MM.1S (cell line): ENCODE results near the gene TSSC4.

ENCODE experiments used
- DNase-seq: peaks from one replicate; pipeline ENCODE4 v3.0.0-alpha.2; 2015
- H2AFZ ChIP-seq: fragments of 300-600 bp; sonication (generic); 2 replicates; pipeline ENCODE4 v1.6.0; 2016; ENCODE audit warnings: antibody characterized with exemption, low read length
- H3F3A ChIP-seq: fragments of 300-600 bp; sonication (generic); 2 replicates; pipeline ENCODE4 v1.6.1; 2016; ENCODE audit warnings: mild to moderate bottlenecking, antibody characterized with exemption, low read length, moderate library complexity, mixed read lengths; ENCODE audit not compliant: insufficient read depth
- H3K27ac ChIP-seq: fragments of 300-600 bp; sonication (generic); 2 replicates; pipeline ENCODE4 v1.5.1; 2016; ENCODE audit warnings: mild to moderate bottlenecking, low read length
- H3K27me3 ChIP-seq: fragments of 300-600 bp; sonication (generic); replicated peaks from 2 replicates; pipeline ENCODE4 v1.6.0; 2016; ENCODE audit warnings: low read length; ENCODE audit not compliant: insufficient read depth
- H3K36me3 ChIP-seq: fragments of 300-600 bp; sonication (generic); replicated peaks from 2 replicates; pipeline ENCODE4 v1.6.1; 2016; ENCODE audit warnings: mild to moderate bottlenecking, low read length, mixed read lengths; ENCODE audit not compliant: insufficient read depth
- H3K4me1 ChIP-seq: fragments of 300-600 bp; sonication (generic); 2 replicates; pipeline ENCODE4 v1.6.1; 2016; ENCODE audit warnings: low read length, mixed read lengths
- H3K4me2 ChIP-seq: fragments of 300-600 bp; sonication (generic); 2 replicates; pipeline ENCODE4 v1.6.0; 2016; ENCODE audit warnings: low read depth, low read length
- H3K4me3 ChIP-seq: fragments of 300-600 bp; sonication (generic); 2 replicates; pipeline ENCODE4 v1.5.1; 2016; ENCODE audit warnings: low read length, mixed read lengths
- H3K79me2 ChIP-seq: fragments of 300-600 bp; sonication (generic); 2 replicates; pipeline ENCODE4 v1.6.1; 2016; ENCODE audit warnings: mixed run types, low read length, mixed read lengths
- H3K9ac ChIP-seq: fragments of 300-600 bp; sonication (generic); 2 replicates; pipeline ENCODE4 v1.6.1; 2016; ENCODE audit warnings: low read length, mixed read lengths
- H3K9me2 ChIP-seq: fragments of 300-600 bp; sonication (generic); replicated peaks from 2 replicates; pipeline ENCODE4 v1.6.1; 2016; ENCODE audit warnings: mild to moderate bottlenecking, low read length, mixed read lengths; ENCODE audit not compliant: insufficient read depth
- H3K9me3 ChIP-seq: fragments of 300-600 bp; sonication (generic); replicated peaks from 2 replicates; pipeline ENCODE4 v1.6.1; 2016; ENCODE audit warnings: mild to moderate bottlenecking, low read length, mixed read lengths; ENCODE audit not compliant: insufficient read depth
- H4K20me1 ChIP-seq: fragments of 300-600 bp; sonication (generic); 2 replicates; pipeline ENCODE4 v1.6.1; 2016; ENCODE audit warnings: mild to moderate bottlenecking, low read length, moderate library complexity, mixed read lengths; ENCODE audit not compliant: insufficient read depth
- EZH2 ChIP-seq: fragments of 300-600 bp; sonication (generic); optimal IDR thresholded peaks from 2 replicates; pipeline ENCODE3; 2017; ENCODE audit warnings: low read depth, mild to moderate bottlenecking, antibody characterized with exemption, low read length, mixed read lengths
- EZH2phosphoT487 ChIP-seq: fragments of 300-600 bp; sonication (generic); IDR thresholded peaks from 2 replicates; pipeline ENCODE4 v1.6.1; 2018; ENCODE audit warnings: antibody characterized with exemption, low read length
- TF ChIP-seq, protein P1 (sequence below): fragments of 300-600 bp; sonication (generic); IDR thresholded peaks from 2 replicates; pipeline ENCODE4 v1.5.1; 2016; ENCODE audit warnings: antibody characterized with exemption, low read length, mixed read lengths

Gene TSSC4

DNA sequence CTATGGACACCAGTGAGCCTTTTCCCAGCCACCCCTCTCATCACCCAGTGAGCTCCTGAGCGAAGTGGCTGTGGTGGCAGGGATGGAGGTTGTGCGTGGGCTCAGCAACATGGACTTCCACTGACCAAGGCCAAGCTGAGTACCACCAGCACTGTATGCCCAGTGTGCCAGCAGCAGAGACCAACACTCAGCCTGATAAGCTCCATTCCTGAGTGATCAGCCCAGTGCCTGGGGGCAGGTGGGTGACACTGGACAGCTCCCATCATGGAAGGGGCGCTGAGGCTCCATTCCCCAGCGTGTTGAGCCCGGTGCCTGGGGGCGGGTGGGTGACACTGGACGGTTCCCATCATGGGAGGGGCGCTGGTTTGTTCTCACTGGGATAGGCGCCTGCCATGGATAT is 41.0 kb upstream of the TSSC4 start:
- H3K9ac ChIP-seq = no peak overlapping the region
- no peaks in the 10 kb centered on the region for H3K36me3 ChIP-seq

DNA sequence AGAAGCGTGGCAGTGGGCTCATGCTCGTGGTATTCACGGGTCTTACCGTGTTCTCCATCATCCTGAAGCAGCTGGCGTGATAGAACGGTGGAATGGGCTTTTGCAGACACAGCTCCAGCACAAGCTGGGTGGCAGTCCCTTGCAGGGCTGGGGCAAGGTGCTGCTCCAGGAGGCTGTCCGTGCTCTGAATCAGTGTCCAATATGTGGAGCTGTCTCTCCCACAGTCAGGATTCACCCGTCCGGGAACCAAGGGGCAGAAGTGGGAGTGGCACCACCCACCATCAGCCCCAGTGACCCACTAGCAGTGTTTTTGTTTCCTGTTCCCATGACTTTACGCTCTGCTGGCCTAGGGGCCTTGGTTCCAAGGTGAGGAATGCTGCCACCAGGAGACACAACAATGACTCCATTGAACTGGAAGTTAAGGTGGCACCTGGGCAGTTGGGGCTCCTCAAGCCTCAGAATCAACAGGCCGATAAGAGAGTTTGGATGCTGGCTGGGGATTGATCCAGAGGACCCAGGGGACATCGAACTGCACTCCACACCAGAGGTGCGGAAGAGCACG is 40.4 kb upstream of the TSSC4 start:
- peaks cover 83% of the 10 kb centered on the region for H3K27me3 ChIP-seq
- no peaks in the 10 kb centered on the region for H3K4me1 ChIP-seq
- no peak for DNase-seq
- H3K36me3 ChIP-seq = no peaks in the 10 kb centered on the region
- H3K9ac ChIP-seq = no peak overlapping the region
- no peak overlapping the region for H2AFZ ChIP-seq
- no peak overlapping the region for H3K4me3 ChIP-seq
- no peaks in the 10 kb centered on the region for H3K79me2 ChIP-seq
- H3F3A ChIP-seq = no peaks in the 10 kb centered on the region
- no peak overlapping the region for H3K27ac ChIP-seq
- no peaks in the 10 kb centered on the region for H4K20me1 ChIP-seq
- TF ChIP-seq EZH2phosphoT487 (no peak), EZH2 (no peak)
- TF ChIP-seq, protein P1, sequence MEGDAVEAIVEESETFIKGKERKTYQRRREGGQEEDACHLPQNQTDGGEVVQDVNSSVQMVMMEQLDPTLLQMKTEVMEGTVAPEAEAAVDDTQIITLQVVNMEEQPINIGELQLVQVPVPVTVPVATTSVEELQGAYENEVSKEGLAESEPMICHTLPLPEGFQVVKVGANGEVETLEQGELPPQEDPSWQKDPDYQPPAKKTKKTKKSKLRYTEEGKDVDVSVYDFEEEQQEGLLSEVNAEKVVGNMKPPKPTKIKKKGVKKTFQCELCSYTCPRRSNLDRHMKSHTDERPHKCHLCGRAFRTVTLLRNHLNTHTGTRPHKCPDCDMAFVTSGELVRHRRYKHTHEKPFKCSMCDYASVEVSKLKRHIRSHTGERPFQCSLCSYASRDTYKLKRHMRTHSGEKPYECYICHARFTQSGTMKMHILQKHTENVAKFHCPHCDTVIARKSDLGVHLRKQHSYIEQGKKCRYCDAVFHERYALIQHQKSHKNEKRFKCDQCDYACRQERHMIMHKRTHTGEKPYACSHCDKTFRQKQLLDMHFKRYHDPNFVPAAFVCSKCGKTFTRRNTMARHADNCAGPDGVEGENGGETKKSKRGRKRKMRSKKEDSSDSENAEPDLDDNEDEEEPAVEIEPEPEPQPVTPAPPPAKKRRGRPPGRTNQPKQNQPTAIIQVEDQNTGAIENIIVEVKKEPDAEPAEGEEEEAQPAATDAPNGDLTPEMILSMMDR = no peak
- H3K4me2 ChIP-seq = no peak overlapping the region
- H3K9me2 ChIP-seq = no peaks in the 10 kb centered on the region
- no peaks in the 10 kb centered on the region for H3K9me3 ChIP-seq

More for the DNA sequence above, 41.0 kb upstream of the TSSC4 start:
- H3K4me3 ChIP-seq = no peak overlapping the region
- H3F3A ChIP-seq = no peaks in the 10 kb centered on the region
- H4K20me1 ChIP-seq = no peaks in the 10 kb centered on the region
- no peaks in the 10 kb centered on the region for H3K79me2 ChIP-seq
- H3K9me3 ChIP-seq = no peaks in the 10 kb centered on the region
- no peak overlapping the region for H3K27ac ChIP-seq
- peaks cover 83% of the 10 kb centered on the region for H3K27me3 ChIP-seq
- no peak overlapping the region for H3K4me2 ChIP-seq
- H3K9me2 ChIP-seq = no peaks in the 10 kb centered on the region
- TF ChIP-seq EZH2 (no peak), EZH2phosphoT487 (no peak)
- TF ChIP-seq, protein P1 = no peak
- DNase-seq = no peak
- H3K4me1 ChIP-seq = no peaks in the 10 kb centered on the region
- no peak overlapping the region for H2AFZ ChIP-seq

DNA sequence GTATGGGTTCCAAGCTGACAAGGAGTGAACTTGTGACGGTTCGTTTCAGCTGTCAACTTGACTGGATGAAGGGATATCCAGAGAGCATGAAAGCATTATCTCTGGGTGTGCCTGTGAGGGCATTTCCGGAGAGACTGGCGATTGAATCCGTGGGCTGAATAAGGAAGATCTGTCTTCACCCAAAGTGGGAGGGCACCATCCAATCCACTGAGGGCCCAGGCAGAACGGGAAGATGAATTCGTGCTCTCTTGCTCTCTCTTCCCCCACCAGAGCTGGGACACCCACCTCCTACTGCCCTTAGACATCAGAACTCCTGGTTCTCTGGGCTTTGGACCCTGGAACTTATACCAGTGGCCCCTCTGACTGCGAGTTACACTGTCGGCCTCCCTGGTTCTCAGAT is 39.0 kb upstream of the TSSC4 start:
- DNase-seq = no peak
- Histone ChIP-seq H3K4me3 (no peak overlapping the region), H3K9me3 (no peaks in the 10 kb centered on the region), H3K27me3 (peaks cover 85% of the 10 kb centered on the region), H2AFZ (no peak overlapping the region), H3K4me1 (no peaks in the 10 kb centered on the region), H3K9me2 (no peaks in the 10 kb centered on the region), H4K20me1 (no peaks in the 10 kb centered on the region), H3K27ac (no peak overlapping the region), H3K36me3 (no peaks in the 10 kb centered on the region), H3K79me2 (no peaks in the 10 kb centered on the region), H3K9ac (no peak overlapping the region), H3K4me2 (no peak overlapping the region), H3F3A (no peaks in the 10 kb centered on the region)
- TF ChIP-seq EZH2 (no peak), EZH2phosphoT487 (no peak)
- TF ChIP-seq, protein P1 = no peak
